Vagina (tissue), 2 donors: ENCODE data around the gene LIN37. TPM values are rescaled to one million over a fixed set of nuclear protein-coding genes. Genes with fewer than 3 reads are reported as not detected.

Source experiments
- DNase-seq, 2 donors: peaks; one replicate each; pipeline ENCODE4 v3.0.0-alpha.2; 2017; ENCODE audit errors: extremely low spot score in 2 of 2
- H3K27ac ChIP-seq: fragments of 200-600 bp; sonication (generic); one replicate; pipeline ENCODE4 v1.5.1; 2019
- H3K27me3 ChIP-seq: fragments of 200-600 bp; sonication (generic); one replicate; pipeline ENCODE4 v1.5.1; 2019
- H3K36me3 ChIP-seq, 2 donors: fragments of 200-600 bp; sonication (generic); one replicate each; pipeline ENCODE4 v1.5.1; 2017 to 2019
- H3K4me1 ChIP-seq: fragments of 200-600 bp; sonication (generic); one replicate; pipeline ENCODE4 v1.5.1; 2019
- H3K4me3 ChIP-seq, 2 donors: fragments of 200-600 bp; sonication (generic); 1 replicate in 1 of 2; 2 replicates in 1 of 2; pipeline ENCODE4 v1.5.1; 2016 to 2019
- H3K9me3 ChIP-seq: fragments of 200-600 bp; sonication (generic); one replicate; pipeline ENCODE4 v1.5.1; 2019
- POLR2A ChIP-seq, 2 donors: fragments of 450-650 bp; IDR thresholded peaks; one replicate each; pipeline ENCODE4 v1.6.1; 2017; ENCODE audit warnings: antibody characterized with exemption in 2 of 2, mild to moderate bottlenecking in 2 of 2, moderate library complexity in 2 of 2
- POLR2AphosphoS5 ChIP-seq, 2 donors: sonication (generic); formaldehyde crosslinking; IDR thresholded peaks; one replicate each; pipeline ENCODE4 v1.9.0; 2017; ENCODE audit warnings: antibody characterized with exemption in 2 of 2, mild to moderate bottlenecking in 2 of 2, low read depth in 1 of 2; ENCODE audit not compliant: insufficient read depth in 1 of 2
- intact Hi-C: fragments of 100-400 bp; cut with DNase I; formaldehyde crosslinking; loops from one replicate; pipeline ENCODE4 v1.15.1; 2023
- total RNA-seq: library from RNA; depleted of rRNA; stranded (reverse); fragments of >200 nt; gene quantifications from one replicate; pipeline ENCODE4 v1.2.3, GENCODE V29; 2016
- TF ChIP-seq, protein P1 (sequence below), 3 experiments: fragments of 450-650 bp in 2 of 3; fragments of 200-600 bp in 1 of 3; sonication (generic) in 1 of 3; IDR thresholded peaks; one replicate each; pipeline ENCODE4 v1.5.1; 2017 to 2019; ENCODE audit warnings: antibody characterized with exemption in 3 of 3, mild to moderate bottlenecking in 2 of 3, moderate library complexity in 2 of 3

The LIN37 gene
- total RNA-seq, 1 donor from 2014 or later: 11.3 TPM

GRCh38 chr19:35785339-35785627, 36.9 kb downstream of the LIN37 start:
- H3K27ac ChIP-seq: no peak overlapping the region

GRCh38 chr19:35786299-35787160, 38.2 kb downstream of the LIN37 start:
- peaks cover 0 to 4% of the 10 kb centered on the region in 2 donors for H3K36me3 ChIP-seq
- H3K27me3 ChIP-seq: no peaks in the 10 kb centered on the region

More at GRCh38 chr19:35785339-35785627, 36.9 kb downstream of the LIN37 start:
- TF ChIP-seq POLR2AphosphoS5 (IDR thresholded peaks at IDR 0.05; ENCODE audit: insufficient read depth in 1 of 2, low read depth in 1 of 2): no peak
- TF ChIP-seq, protein P1, sequence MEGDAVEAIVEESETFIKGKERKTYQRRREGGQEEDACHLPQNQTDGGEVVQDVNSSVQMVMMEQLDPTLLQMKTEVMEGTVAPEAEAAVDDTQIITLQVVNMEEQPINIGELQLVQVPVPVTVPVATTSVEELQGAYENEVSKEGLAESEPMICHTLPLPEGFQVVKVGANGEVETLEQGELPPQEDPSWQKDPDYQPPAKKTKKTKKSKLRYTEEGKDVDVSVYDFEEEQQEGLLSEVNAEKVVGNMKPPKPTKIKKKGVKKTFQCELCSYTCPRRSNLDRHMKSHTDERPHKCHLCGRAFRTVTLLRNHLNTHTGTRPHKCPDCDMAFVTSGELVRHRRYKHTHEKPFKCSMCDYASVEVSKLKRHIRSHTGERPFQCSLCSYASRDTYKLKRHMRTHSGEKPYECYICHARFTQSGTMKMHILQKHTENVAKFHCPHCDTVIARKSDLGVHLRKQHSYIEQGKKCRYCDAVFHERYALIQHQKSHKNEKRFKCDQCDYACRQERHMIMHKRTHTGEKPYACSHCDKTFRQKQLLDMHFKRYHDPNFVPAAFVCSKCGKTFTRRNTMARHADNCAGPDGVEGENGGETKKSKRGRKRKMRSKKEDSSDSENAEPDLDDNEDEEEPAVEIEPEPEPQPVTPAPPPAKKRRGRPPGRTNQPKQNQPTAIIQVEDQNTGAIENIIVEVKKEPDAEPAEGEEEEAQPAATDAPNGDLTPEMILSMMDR (IDR thresholded peaks at IDR 0.05): no peak
- TF ChIP-seq POLR2A (IDR thresholded peaks at IDR 0.05): no peak
- Histone ChIP-seq H3K27me3 (no peaks in the 10 kb centered on the region), H3K4me3 (no peak overlapping the region), H3K4me1 (no peaks in the 10 kb centered on the region), H3K36me3 (peaks cover 0 to 16% of the 10 kb centered on the region in 2 donors), H3K9me3 (no peaks in the 10 kb centered on the region)
- intact Hi-C loops: no loop called here
- no peak for DNase-seq

GRCh38 chr19:35787227-35787799, 38.9 kb downstream of the LIN37 start:
- Histone ChIP-seq H3K4me3 (no peak overlapping the region), H3K36me3 (peaks cover 0 to 1% of the 10 kb centered on the region in 2 donors)
- intact Hi-C loops: no loop called here

More at GRCh38 chr19:35786299-35787160, 38.2 kb downstream of the LIN37 start:
- intact Hi-C loops: no loop called here
- H3K9me3 ChIP-seq: no peaks in the 10 kb centered on the region
- H3K27ac ChIP-seq: no peak overlapping the region
- no peak overlapping the region for H3K4me3 ChIP-seq
- TF ChIP-seq POLR2A (IDR thresholded peaks at IDR 0.05) (no peak), POLR2AphosphoS5 (IDR thresholded peaks at IDR 0.05; ENCODE audit: insufficient read depth in 1 of 2, low read depth in 1 of 2) (no peak)
- TF ChIP-seq, protein P1 (IDR thresholded peaks at IDR 0.05): no peak
- no peaks in the 10 kb centered on the region for H3K4me1 ChIP-seq
- DNase-seq: no peak

GRCh38 chr19:35788205-35788960, 40.0 kb downstream of the LIN37 start:
- intact Hi-C loops: no loop called here
- no peaks in the 10 kb centered on the region for H3K27me3 ChIP-seq
- TF ChIP-seq, protein P1 (IDR thresholded peaks at IDR 0.05): no peak
- TF ChIP-seq POLR2A (IDR thresholded peaks at IDR 0.05) (no peak), POLR2AphosphoS5 (IDR thresholded peaks at IDR 0.05; ENCODE audit: insufficient read depth in 1 of 2, low read depth in 1 of 2) (no peak)

More at GRCh38 chr19:35787227-35787799, 38.9 kb downstream of the LIN37 start:
- H3K27me3 ChIP-seq: no peaks in the 10 kb centered on the region
- DNase-seq: no peak
- TF ChIP-seq POLR2AphosphoS5 (IDR thresholded peaks at IDR 0.05; ENCODE audit: insufficient read depth in 1 of 2, low read depth in 1 of 2) (no peak), POLR2A (IDR thresholded peaks at IDR 0.05) (no peak)
- TF ChIP-seq, protein P1 (IDR thresholded peaks at IDR 0.05): no peak
- H3K27ac ChIP-seq: no peak overlapping the region
- H3K4me1 ChIP-seq: no peaks in the 10 kb centered on the region
- H3K9me3 ChIP-seq: no peaks in the 10 kb centered on the region

More at GRCh38 chr19:35788205-35788960, 40.0 kb downstream of the LIN37 start:
- no peak overlapping the region for H3K27ac ChIP-seq
- DNase-seq: no peak
- no peak overlapping the region for H3K4me3 ChIP-seq
- no peaks in the 10 kb centered on the region for H3K4me1 ChIP-seq
- no peaks in the 10 kb centered on the region for H3K9me3 ChIP-seq
- H3K36me3 ChIP-seq: no peaks in the 10 kb centered on the region
